MM.1S (cell line): Measurements from ENCODE around the gene OXCT1.
"Not testable (repeated sequence)": the region's sequence is repeated elsewhere in the genome, so short reads cannot be mapped to it uniquely, and the experiment has no call there.

Experiments
- DNase-seq: peaks from one replicate; pipeline ENCODE4 v3.0.0-alpha.2; 2015
- H2AFZ ChIP-seq: fragments of 300-600 bp; sonication (generic); 2 replicates; pipeline ENCODE4 v1.6.0; 2016; ENCODE audit warnings: antibody characterized with exemption, low read length
- H3F3A ChIP-seq: fragments of 300-600 bp; sonication (generic); 2 replicates; pipeline ENCODE4 v1.6.1; 2016; ENCODE audit warnings: mild to moderate bottlenecking, antibody characterized with exemption, low read length, moderate library complexity, mixed read lengths; ENCODE audit not compliant: insufficient read depth
- H3K27ac ChIP-seq: fragments of 300-600 bp; sonication (generic); 2 replicates; pipeline ENCODE4 v1.5.1; 2016; ENCODE audit warnings: mild to moderate bottlenecking, low read length
- H3K27me3 ChIP-seq: fragments of 300-600 bp; sonication (generic); replicated peaks from 2 replicates; pipeline ENCODE4 v1.6.0; 2016; ENCODE audit warnings: low read length; ENCODE audit not compliant: insufficient read depth
- H3K36me3 ChIP-seq: fragments of 300-600 bp; sonication (generic); replicated peaks from 2 replicates; pipeline ENCODE4 v1.6.1; 2016; ENCODE audit warnings: mild to moderate bottlenecking, low read length, mixed read lengths; ENCODE audit not compliant: insufficient read depth
- H3K4me1 ChIP-seq: fragments of 300-600 bp; sonication (generic); 2 replicates; pipeline ENCODE4 v1.6.1; 2016; ENCODE audit warnings: low read length, mixed read lengths
- H3K4me2 ChIP-seq: fragments of 300-600 bp; sonication (generic); 2 replicates; pipeline ENCODE4 v1.6.0; 2016; ENCODE audit warnings: low read depth, low read length
- H3K4me3 ChIP-seq: fragments of 300-600 bp; sonication (generic); 2 replicates; pipeline ENCODE4 v1.5.1; 2016; ENCODE audit warnings: low read length, mixed read lengths
- H3K79me2 ChIP-seq: fragments of 300-600 bp; sonication (generic); 2 replicates; pipeline ENCODE4 v1.6.1; 2016; ENCODE audit warnings: mixed run types, low read length, mixed read lengths
- H3K9ac ChIP-seq: fragments of 300-600 bp; sonication (generic); 2 replicates; pipeline ENCODE4 v1.6.1; 2016; ENCODE audit warnings: low read length, mixed read lengths
- H3K9me2 ChIP-seq: fragments of 300-600 bp; sonication (generic); replicated peaks from 2 replicates; pipeline ENCODE4 v1.6.1; 2016; ENCODE audit warnings: mild to moderate bottlenecking, low read length, mixed read lengths; ENCODE audit not compliant: insufficient read depth
- H3K9me3 ChIP-seq: fragments of 300-600 bp; sonication (generic); replicated peaks from 2 replicates; pipeline ENCODE4 v1.6.1; 2016; ENCODE audit warnings: mild to moderate bottlenecking, low read length, mixed read lengths; ENCODE audit not compliant: insufficient read depth
- H4K20me1 ChIP-seq: fragments of 300-600 bp; sonication (generic); 2 replicates; pipeline ENCODE4 v1.6.1; 2016; ENCODE audit warnings: mild to moderate bottlenecking, low read length, moderate library complexity, mixed read lengths; ENCODE audit not compliant: insufficient read depth
- CTCF ChIP-seq: fragments of 300-600 bp; sonication (generic); IDR thresholded peaks from 2 replicates; pipeline ENCODE4 v1.5.1; 2016; ENCODE audit warnings: antibody characterized with exemption, low read length, mixed read lengths
- EZH2 ChIP-seq: fragments of 300-600 bp; sonication (generic); optimal IDR thresholded peaks from 2 replicates; pipeline ENCODE3; 2017; ENCODE audit warnings: low read depth, mild to moderate bottlenecking, antibody characterized with exemption, low read length, mixed read lengths
- EZH2phosphoT487 ChIP-seq: fragments of 300-600 bp; sonication (generic); IDR thresholded peaks from 2 replicates; pipeline ENCODE4 v1.6.1; 2018; ENCODE audit warnings: antibody characterized with exemption, low read length

The OXCT1 gene

GRCh38 chr5:41736641-41737040, 133.6 kb downstream of the OXCT1 start:
- H3K27me3 ChIP-seq = no peaks in the 10 kb centered on the region

DNA sequence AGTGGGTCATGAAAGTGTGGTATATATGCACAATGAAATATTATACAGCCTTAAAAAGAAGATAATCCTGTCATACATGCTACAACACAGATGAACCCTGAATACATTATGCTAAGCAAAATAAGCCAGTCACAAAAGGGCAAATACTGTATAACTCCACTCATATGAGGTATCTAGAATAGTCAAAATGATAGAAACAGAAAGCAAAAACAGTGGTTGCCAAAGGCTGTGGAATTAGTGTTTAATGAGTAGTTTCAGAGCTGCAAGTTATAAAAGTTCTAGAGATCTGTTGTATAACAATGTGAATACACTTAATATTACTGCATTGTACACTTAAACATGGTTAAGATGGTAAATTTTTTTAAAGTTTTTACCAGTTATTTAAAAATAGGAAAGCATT, 135.0 kb downstream of the OXCT1 start:
- Histone ChIP-seq H4K20me1 (no peaks in the 10 kb centered on the region), H3K79me2 (no peaks in the 10 kb centered on the region), H3K36me3 (0 out of 2 replicates have a peak, but pooled peaks cover 3% of the 10 kb centered on the region), H3K9me3 (no peaks in the 10 kb centered on the region), H3K4me1 (no peaks in the 10 kb centered on the region), H3F3A (no peaks in the 10 kb centered on the region), H3K27me3 (no peaks in the 10 kb centered on the region), H3K4me3 (no peak overlapping the region), H3K4me2 (no peak overlapping the region), H3K27ac (no peak overlapping the region), H3K9ac (no peak overlapping the region), H2AFZ (no peak overlapping the region), H3K9me2 (no peaks in the 10 kb centered on the region; the same call in 1 of the 2 replicates)
- no peak for DNase-seq
- TF ChIP-seq EZH2phosphoT487 = no peak
- TF ChIP-seq CTCF = no peak
- no peak for TF ChIP-seq EZH2

More at GRCh38 chr5:41736641-41737040, 133.6 kb downstream of the OXCT1 start:
- no peaks in the 10 kb centered on the region for H4K20me1 ChIP-seq
- no peak for DNase-seq
- no peak overlapping the region for H3K4me3 ChIP-seq
- H3K9me2 ChIP-seq = no peaks in the 10 kb centered on the region; the same call in 1 of the 2 replicates
- H3K4me2 ChIP-seq = no peak overlapping the region
- no peak overlapping the region for H2AFZ ChIP-seq
- no peaks in the 10 kb centered on the region for H3K4me1 ChIP-seq
- 0 out of 2 replicates have a peak, but pooled peaks cover 3% of the 10 kb centered on the region for H3K36me3 ChIP-seq
- TF ChIP-seq EZH2 = no peak
- TF ChIP-seq CTCF = no peak
- TF ChIP-seq EZH2phosphoT487 = no peak
- no peaks in the 10 kb centered on the region for H3F3A ChIP-seq
- no peak overlapping the region for H3K27ac ChIP-seq
- no peaks in the 10 kb centered on the region for H3K9me3 ChIP-seq
- no peak overlapping the region for H3K9ac ChIP-seq
- no peaks in the 10 kb centered on the region for H3K79me2 ChIP-seq

GRCh38 chr5:41729381-41729780, 140.8 kb downstream of the OXCT1 start:
- H3K27me3 ChIP-seq, H2AFZ ChIP-seq, H3K4me2 ChIP-seq, H3K4me3 ChIP-seq, H4K20me1 ChIP-seq, H3K9me3 ChIP-seq, H3K27ac ChIP-seq, H3K36me3 ChIP-seq, H3K9me2 ChIP-seq, H3F3A ChIP-seq, H3K79me2 ChIP-seq, H3K4me1 ChIP-seq, H3K9ac ChIP-seq, DNase-seq: not testable (repeated sequence)

- H3K4me2 ChIP-seq = no peak overlapping the region
- TF ChIP-seq EZH2phosphoT487 = no peak
- TF ChIP-seq EZH2 = no peak
- no peak for TF ChIP-seq CTCF
- no peak overlapping the region for H2AFZ ChIP-seq
- H3K4me3 ChIP-seq = no peak overlapping the region
- no peaks in the 10 kb centered on the region for H3K4me1 ChIP-seq
- no peaks in the 10 kb centered on the region for H3K36me3 ChIP-seq
- H3K27ac ChIP-seq = no peak overlapping the region
- no peak for DNase-seq
- no peak overlapping the region for H3K9ac ChIP-seq
- no peaks in the 10 kb centered on the region for H3K9me2 ChIP-seq
- H3K9me3 ChIP-seq = no peaks in the 10 kb centered on the region
- no peaks in the 10 kb centered on the region for H4K20me1 ChIP-seq
- H3F3A ChIP-seq = no peaks in the 10 kb centered on the region
- no peaks in the 10 kb centered on the region for H3K79me2 ChIP-seq
- H3K27me3 ChIP-seq = no peaks in the 10 kb centered on the region
Observed at GRCh38 chr5:41728281-41728680, 141.9 kb downstream of the OXCT1 start.
